GM19240 (cell line): ENCODE data around the gene SDHAF1.
"Not testable (repeated sequence)": the region's sequence is repeated elsewhere in the genome, so short reads cannot be mapped to it uniquely, and the experiment has no call there.

Experiments
- DNase-seq: peaks from one replicate; pipeline ENCODE4 v3.0.0; 2011; ENCODE audit warnings: low spot score; ENCODE audit not compliant: insufficient read length

SDHAF1 gene

DNA sequence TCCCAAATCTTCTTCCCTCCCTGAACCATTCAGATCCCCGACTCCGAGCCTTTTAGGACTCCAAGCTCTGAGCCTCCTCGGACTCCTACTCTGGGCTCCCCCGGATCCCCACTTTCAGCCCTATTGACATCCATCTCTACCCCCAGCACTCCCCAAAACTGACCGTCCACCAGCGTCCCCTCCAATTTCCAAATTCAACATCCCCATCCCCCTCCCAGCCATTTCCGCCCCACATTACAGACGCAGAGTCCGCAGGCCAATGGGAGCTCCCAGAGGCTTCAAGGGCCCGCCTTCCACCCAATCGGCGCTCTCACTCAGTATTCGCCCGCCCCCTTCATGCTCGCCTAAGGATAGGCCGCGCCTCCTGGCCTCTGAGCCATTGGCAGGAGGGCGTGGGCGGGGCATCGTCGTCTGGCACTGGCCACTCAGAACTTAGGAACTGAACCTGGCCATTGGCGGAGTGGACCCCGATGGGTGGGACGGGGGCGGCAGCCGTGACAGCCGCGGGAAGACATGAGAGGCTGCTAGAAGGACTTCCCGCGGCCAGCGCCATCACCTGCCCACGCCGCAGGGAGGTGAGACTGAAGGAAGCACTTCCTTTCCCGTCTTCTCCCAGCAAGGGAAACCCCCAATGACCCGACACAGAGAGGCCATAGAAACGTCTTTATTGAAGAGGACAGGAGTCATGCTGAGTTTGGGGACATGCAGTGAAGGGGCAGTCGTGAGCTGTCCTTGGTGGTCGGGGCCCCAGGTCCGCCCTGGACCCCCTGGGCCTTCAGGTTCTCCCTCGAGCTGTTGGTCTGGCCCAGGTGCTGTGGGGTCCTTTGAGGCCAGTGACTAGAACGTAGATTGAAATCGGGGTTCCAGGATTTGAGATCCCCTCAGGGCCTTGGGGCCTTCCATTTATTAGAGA, 19.3 kb downstream of the SDHAF1 start, which contains the start of gene ALKBH6:
Gene ALKBH6, minus strand, starts transcription at position 202 of the 913 bp plus-strand sequence. CDS start 816 bp downstream, outside the sequence.
- peak; percentile 100 for DNase-seq

- no peak for DNase-seq
These were observed 24.2 kb downstream of the SDHAF1 start for GRCh38 chr19:36019061-36019670.

GRCh38 chr19:36023432-36023831, 28.4 kb downstream of the SDHAF1 start:
- DNase-seq: no peak

GRCh38 chr19:36025541-36025940, 30.6 kb downstream of the SDHAF1 start:
- no peak for DNase-seq

GRCh38 chr19:36026091-36026876, 31.3 kb downstream of the SDHAF1 start:
- no peak for DNase-seq

DNA sequence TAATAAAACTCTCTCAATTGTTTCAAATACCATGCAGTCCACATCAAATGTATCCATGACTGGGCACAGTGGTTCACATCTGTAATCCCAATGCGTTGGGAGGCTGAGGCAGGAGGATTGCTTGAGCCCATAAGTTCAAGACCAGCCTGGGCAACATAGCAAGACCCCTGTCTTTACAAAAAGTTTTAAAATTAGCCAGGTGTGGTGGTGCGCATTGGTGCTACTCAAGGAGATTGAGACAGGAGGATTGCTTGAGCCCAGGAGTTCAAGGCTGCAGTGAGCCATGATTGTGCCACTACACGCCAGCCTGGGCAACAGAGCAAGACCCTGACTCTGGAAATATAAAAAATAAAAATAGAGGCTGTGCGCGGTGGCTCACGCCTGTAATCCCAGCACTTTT, 32.7 kb downstream of the SDHAF1 start:
- no peak for DNase-seq

DNA sequence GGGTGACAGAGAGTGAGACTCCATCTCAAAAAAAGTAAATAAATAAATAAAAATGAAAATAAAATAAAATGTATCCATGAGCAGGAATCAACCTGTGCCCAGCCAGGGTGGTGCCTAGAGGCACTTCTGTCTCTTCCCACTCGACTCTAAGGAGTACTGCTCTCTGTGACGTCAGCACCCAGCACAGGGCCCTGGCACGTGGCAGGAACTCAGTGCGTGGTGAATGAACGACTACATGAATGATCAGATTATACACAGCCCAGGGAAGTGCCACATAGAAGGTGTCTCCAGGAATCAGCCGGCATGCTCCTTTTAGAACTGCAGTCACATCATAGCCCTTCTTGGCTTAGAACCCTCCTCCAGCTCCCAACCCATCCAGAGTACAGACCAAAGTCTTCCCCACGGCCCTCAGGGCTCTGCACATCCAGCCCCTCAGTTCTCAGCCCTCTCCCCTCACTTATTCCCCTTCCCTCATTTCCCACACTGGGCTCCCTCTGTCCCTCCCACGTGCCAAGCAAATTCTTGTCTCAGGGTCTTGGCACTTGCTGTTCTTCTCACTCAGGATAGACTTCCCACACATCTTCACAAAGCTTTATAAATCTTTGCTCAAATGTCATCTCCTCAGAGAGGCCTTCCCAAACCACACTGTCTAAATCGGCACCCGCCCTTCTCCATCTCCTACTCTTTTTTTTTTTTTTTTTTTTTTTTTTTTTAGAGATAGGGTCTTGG, 33.5 kb downstream of the SDHAF1 start:
- no peak for DNase-seq

GRCh38 chr19:36030264-36031148, 35.5 kb downstream of the SDHAF1 start:
- DNase-seq: no peak

GRCh38 chr19:36031308-36031707, 36.3 kb downstream of the SDHAF1 start:
- DNase-seq: no peak

- peak; percentile 55 for DNase-seq
These were observed 37.5 kb downstream of the SDHAF1 start, which contains the start of gene CLIP3 for GRCh38 chr19:36032251-36033104. TSS of gene CLIP3 (minus strand) at chr19:36032873. CDS start at chr19:36032357, 516 bp downstream.

DNA sequence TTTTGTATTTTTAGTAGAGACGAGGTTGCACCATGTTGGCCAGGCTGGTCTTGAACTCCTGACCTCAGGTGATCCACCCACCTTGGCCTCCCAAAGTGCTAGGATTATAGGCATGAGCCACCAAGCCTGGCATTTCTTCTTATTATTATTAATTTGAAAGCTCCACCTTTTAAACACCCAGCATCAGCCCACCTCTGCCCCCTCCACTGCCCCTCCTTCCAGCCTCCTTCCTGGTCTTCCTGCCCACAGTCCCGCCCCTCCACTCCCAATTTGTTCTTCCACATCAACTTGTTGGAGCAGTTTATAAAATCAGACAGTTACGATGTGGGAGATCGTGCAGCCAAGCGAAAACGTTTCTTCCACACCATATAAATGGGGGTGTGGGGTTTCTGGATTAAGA, 45.5 kb downstream of the SDHAF1 start:
- DNase-seq: no peak

GRCh38 chr19:36041092-36041491, 46.1 kb downstream of the SDHAF1 start:
- not testable (repeated sequence) for DNase-seq

DNA sequence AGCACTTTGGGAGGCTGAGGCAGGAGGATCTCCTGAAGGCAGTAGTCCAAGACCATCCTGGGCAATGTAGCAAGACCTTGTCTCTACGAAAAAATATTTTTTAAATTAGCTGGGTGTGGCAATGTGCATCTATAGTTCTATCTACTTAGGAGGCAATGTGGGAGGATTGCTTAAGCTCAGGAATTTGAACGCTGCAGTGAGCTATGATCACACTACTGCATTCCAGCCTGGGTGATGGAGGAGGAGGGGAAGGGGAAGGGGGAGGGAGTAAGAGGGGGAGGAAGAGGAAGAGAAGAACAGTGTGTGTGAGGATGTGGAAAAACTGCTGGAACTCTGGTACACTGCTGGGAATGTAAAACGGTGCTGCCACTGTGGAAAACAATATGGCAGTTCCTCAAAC, 46.8 kb downstream of the SDHAF1 start:
- DNase-seq: no peak

- no peak for DNase-seq
These were observed 49.0 kb downstream of the SDHAF1 start for GRCh38 chr19:36043952-36044351.
